ENCODE data around the gene MMRN1. TPM values are rescaled to one million over a fixed set of nuclear protein-coding genes. Genes with fewer than 3 reads are reported as not detected.

The MMRN1 gene
- total and polyA plus RNA-seq, 2 experiments from 2014 or later: not detected

- Mint-ChIP-seq H3K4me1 (peaks cover 26% of the 10 kb centered on the region), H3K4me3 (no peak overlapping the region), H3K36me3 (ENCODE audit: low read depth) (no peaks in the 10 kb centered on the region; the same call in 2 of the 3 replicates), H3K27ac (no peak overlapping the region), H3K9me3 (no peaks in the 10 kb centered on the region), H3K27me3 (ENCODE audit: insufficient read depth, low read depth, poor library complexity) (peaks cover 2% of the 10 kb centered on the region)
- TF ChIP-seq CTCF (conservative IDR thresholded peaks at IDR 0.05; ENCODE audit: low read depth in 2 of 2): peak; percentile 59 to 67
- TF ChIP-seq JUNB (IDR thresholded peaks at IDR 0.05; ENCODE audit: unreplicated experiment): no peak
- DNase-seq (ENCODE audit: low spot score) (peak; percentile 13), ATAC-seq (no peak)
- Histone ChIP-seq H3K9me2 (ENCODE audit: insufficient read depth) (no peaks in the 10 kb centered on the region), H4K20me1 (replicated peaks; ENCODE audit: insufficient read depth) (no peaks in the 10 kb centered on the region), H3K4me3 (no peak overlapping the region), H3K36me3 (ENCODE audit: insufficient read depth) (no peaks in the 10 kb centered on the region), H3F3A (replicated peaks; ENCODE audit: low read depth) (no peaks in the 10 kb centered on the region), H3K4me1 (ENCODE audit: insufficient read depth) (peaks cover 25% of the 10 kb centered on the region), H2AFZ (no peak overlapping the region), H3K79me2 (replicated peaks; ENCODE audit: insufficient read depth) (no peaks in the 10 kb centered on the region), H3K27me3 (ENCODE audit: insufficient read depth) (no peaks in the 10 kb centered on the region), H3K27ac (ENCODE audit: low read depth) (no peak overlapping the region), H3K4me2 (no peak overlapping the region)
Measured at GRCh38 chr4:89949782-89950387, 55.2 kb downstream of the MMRN1 start.

GRCh38 chr4:89952458-89952857 is 57.8 kb downstream of the MMRN1 start:
- H3K27me3 Mint-ChIP-seq (ENCODE audit: insufficient read depth, low read depth, poor library complexity): no peaks in the 10 kb centered on the region
- H3K4me3 ChIP-seq: 0 out of 2 replicates have a peak overlapping the region, but pooled peaks have one; percentile 34
- no peak for DNase-seq (ENCODE audit: low spot score)
- no peak for ATAC-seq
- H3K36me3 ChIP-seq (ENCODE audit: insufficient read depth): no peaks in the 10 kb centered on the region
- no peaks in the 10 kb centered on the region for H3F3A ChIP-seq (replicated peaks; ENCODE audit: low read depth)
- no peaks in the 10 kb centered on the region for H3K79me2 ChIP-seq (replicated peaks; ENCODE audit: insufficient read depth)
- H3K9me2 ChIP-seq (ENCODE audit: insufficient read depth): no peaks in the 10 kb centered on the region
- no peaks in the 10 kb centered on the region for H4K20me1 ChIP-seq (replicated peaks; ENCODE audit: insufficient read depth)
- peaks cover 37% of the 10 kb centered on the region for H3K4me1 ChIP-seq (ENCODE audit: insufficient read depth)
- H3K27ac ChIP-seq (ENCODE audit: low read depth): no peak overlapping the region
- H3K4me3 Mint-ChIP-seq: no peak overlapping the region
- no peak overlapping the region for H2AFZ ChIP-seq
- peak overlapping the region; percentile 36 for H3K4me2 ChIP-seq
- no peak overlapping the region for H3K27ac Mint-ChIP-seq
- H3K9me3 Mint-ChIP-seq: no peaks in the 10 kb centered on the region
- H3K27me3 ChIP-seq (ENCODE audit: insufficient read depth): no peaks in the 10 kb centered on the region
- peaks cover 36% of the 10 kb centered on the region for H3K4me1 Mint-ChIP-seq
- H3K36me3 Mint-ChIP-seq (ENCODE audit: low read depth): no peaks in the 10 kb centered on the region
- TF ChIP-seq CTCF (conservative IDR thresholded peaks at IDR 0.05; ENCODE audit: low read depth in 2 of 2) (no peak), JUNB (IDR thresholded peaks at IDR 0.05; ENCODE audit: unreplicated experiment) (no peak), ZNF331 (CRISPR knock-in tag; IDR thresholded peaks at IDR 0.05; ENCODE audit: low read depth) (no peak), NANOG (IDR thresholded peaks at IDR 0.05; ENCODE audit: borderline replicate concordance) (no peak), REST (IDR thresholded peaks at IDR 0.05; ENCODE audit: unreplicated experiment) (no peak), STAT1 (IDR thresholded peaks at IDR 0.05; ENCODE audit: unreplicated experiment) (no peak)

Data from GM23338 (cell line).